Loucy (cell line): ENCODE measurements around the gene LMO4.

Source experiments
- H2AFZ ChIP-seq: fragments of 200-600 bp; sonication (generic); 2 replicates; pipeline ENCODE4 v1.6.0; 2016; ENCODE audit warnings: antibody characterized with exemption, mild to moderate bottlenecking, low read length, moderate library complexity
- H3F3A ChIP-seq: fragments of 200-600 bp; 2 replicates; pipeline ENCODE4 v1.6.0; 2016; ENCODE audit warnings: antibody characterized with exemption, low read depth, mild to moderate bottlenecking
- H3K27me3 ChIP-seq: fragments of 200-600 bp; sonication (generic); 2 replicates; pipeline ENCODE4 v1.6.1; 2014; ENCODE audit warnings: low read length, mild to moderate bottlenecking; ENCODE audit not compliant: insufficient read depth, poor library complexity, severe bottlenecking
- H3K36me3 ChIP-seq: fragments of 200-600 bp; sonication (generic); 2 replicates; pipeline ENCODE4 v1.6.1; 2016; ENCODE audit warnings: low read length; ENCODE audit not compliant: insufficient read depth
- H3K4me1 ChIP-seq: fragments of 200-600 bp; sonication (generic); 2 replicates; pipeline ENCODE4 v1.5.1; 2014; ENCODE audit warnings: low read length, mild to moderate bottlenecking; ENCODE audit not compliant: insufficient read depth, poor library complexity, severe bottlenecking
- H3K4me2 ChIP-seq: fragments of 200-600 bp; sonication (generic); 2 replicates; pipeline ENCODE4 v1.6.0; 2014; ENCODE audit warnings: antibody characterized with exemption, low read length, low read depth, mild to moderate bottlenecking; ENCODE audit not compliant: poor library complexity, severe bottlenecking
- H3K4me3 ChIP-seq: fragments of 200-600 bp; sonication (generic); 2 replicates; pipeline ENCODE4 v1.5.1; 2014; ENCODE audit warnings: low read length, mild to moderate bottlenecking, mixed read lengths; ENCODE audit not compliant: poor library complexity, severe bottlenecking
- H3K79me2 ChIP-seq: fragments of 200-600 bp; sonication (generic); 2 replicates; pipeline ENCODE4 v1.6.1; 2014; ENCODE audit warnings: low read length; ENCODE audit not compliant: insufficient read depth
- H3K9ac ChIP-seq: fragments of 200-600 bp; sonication (generic); 2 replicates; pipeline ENCODE4 v1.6.0; 2014; ENCODE audit warnings: mild to moderate bottlenecking, low read depth, low read length, moderate library complexity; ENCODE audit not compliant: poor library complexity, severe bottlenecking
- H3K9me2 ChIP-seq: fragments of 200-600 bp; sonication (generic); replicated peaks from 2 replicates; pipeline ENCODE4 v1.6.1; 2016; ENCODE audit warnings: low read depth, low read length, mixed read lengths
- H3K9me3 ChIP-seq: fragments of 200-600 bp; sonication (generic); 2 replicates; pipeline ENCODE4 v1.6.1; 2014; ENCODE audit warnings: mild to moderate bottlenecking, antibody characterized with exemption, low read length, low read depth; ENCODE audit not compliant: insufficient read depth
- H4K20me1 ChIP-seq: fragments of 200-600 bp; sonication (generic); 2 replicates; pipeline ENCODE4 v1.6.0; 2014; ENCODE audit warnings: antibody characterized with exemption, low read length, mild to moderate bottlenecking; ENCODE audit not compliant: insufficient read depth, poor library complexity, severe bottlenecking
- CTCF ChIP-seq: fragments of 200-600 bp; sonication (generic); conservative IDR thresholded peaks from 2 replicates; pipeline ENCODE4 v1.5.1; 2014; ENCODE audit warnings: mild to moderate bottlenecking, antibody characterized with exemption, low read length
- EZH2phosphoT487 ChIP-seq: fragments of 200-600 bp; IDR thresholded peaks from 2 replicates; pipeline ENCODE4 v1.6.1; 2018; ENCODE audit warnings: antibody characterized with exemption, mild to moderate bottlenecking, moderate library complexity, borderline replicate concordance

Gene LMO4

GRCh38 chr1:87328272-87329050 is at the start of gene LMO4:
Gene LMO4, plus strand, starts transcription at chr1:87328880. Its CDS starts 3,136 bp downstream, at chr1:87332016.
- no peaks in the 10 kb centered on the region for H3K36me3 ChIP-seq
- H3K79me2 ChIP-seq: peaks cover 31% of the 10 kb centered on the region
- H3K9ac ChIP-seq: peak within 1 kb of the TSS; percentile 79
- peak within 1 kb of the TSS; percentile 91 for H2AFZ ChIP-seq
- no peaks in the 10 kb centered on the region for H3K9me3 ChIP-seq
- H4K20me1 ChIP-seq: peaks cover 5% of the 10 kb centered on the region
- peak within 1 kb of the TSS; percentile 78 for H3K4me3 ChIP-seq
- H3K27me3 ChIP-seq: no peaks in the 10 kb centered on the region
- no peaks in the 10 kb centered on the region for H3F3A ChIP-seq
- H3K4me2 ChIP-seq: peak within 1 kb of the TSS; percentile 89
- H3K9me2 ChIP-seq: no peaks in the 10 kb centered on the region
- peaks cover 13% of the 10 kb centered on the region for H3K4me1 ChIP-seq
- no peak for TF ChIP-seq EZH2phosphoT487
- no peak for TF ChIP-seq CTCF

GRCh38 chr1:87279536-87279875 is 49.2 kb upstream of the LMO4 start:
- no peaks in the 10 kb centered on the region for H3K36me3 ChIP-seq
- no peaks in the 10 kb centered on the region for H3K4me1 ChIP-seq
- no peak overlapping the region for H3K9ac ChIP-seq
- H3K9me2 ChIP-seq: no peaks in the 10 kb centered on the region
- no peak overlapping the region for H3K4me2 ChIP-seq
- no peaks in the 10 kb centered on the region for H3K27me3 ChIP-seq
- H3K9me3 ChIP-seq: no peaks in the 10 kb centered on the region
- no peaks in the 10 kb centered on the region for H4K20me1 ChIP-seq
- H2AFZ ChIP-seq: no peak overlapping the region
- no peaks in the 10 kb centered on the region for H3K79me2 ChIP-seq
- no peak for TF ChIP-seq EZH2phosphoT487
- no peaks in the 10 kb centered on the region for H3F3A ChIP-seq
- H3K4me3 ChIP-seq: no peak overlapping the region

- H3K9ac ChIP-seq: no peak overlapping the region
- H3K9me2 ChIP-seq: no peaks in the 10 kb centered on the region
- H3K4me3 ChIP-seq: no peak overlapping the region
- H4K20me1 ChIP-seq: no peaks in the 10 kb centered on the region
- H3K9me3 ChIP-seq: no peaks in the 10 kb centered on the region
- no peaks in the 10 kb centered on the region for H3F3A ChIP-seq
- TF ChIP-seq CTCF (peak; percentile 52), EZH2phosphoT487 (no peak)
- no peak overlapping the region for H3K4me2 ChIP-seq
- H3K27me3 ChIP-seq: no peaks in the 10 kb centered on the region
- no peaks in the 10 kb centered on the region for H3K36me3 ChIP-seq
- H3K4me1 ChIP-seq: no peaks in the 10 kb centered on the region
- no peak overlapping the region for H2AFZ ChIP-seq
- no peaks in the 10 kb centered on the region for H3K79me2 ChIP-seq
Measured at GRCh38 chr1:87279966-87280535, 48.6 kb upstream of the LMO4 start.
